Measurements from ENCODE around the gene SLC12A8. TPM values are rescaled to one million over a fixed set of nuclear protein-coding genes. Genes with fewer than 3 reads are reported as not detected.

Gene SLC12A8
- total and polyA plus RNA-seq, 2 donors (not counting 1 experiment from before 2014, with no cell fraction given) = 15.1 to 19.5 TPM

DNA sequence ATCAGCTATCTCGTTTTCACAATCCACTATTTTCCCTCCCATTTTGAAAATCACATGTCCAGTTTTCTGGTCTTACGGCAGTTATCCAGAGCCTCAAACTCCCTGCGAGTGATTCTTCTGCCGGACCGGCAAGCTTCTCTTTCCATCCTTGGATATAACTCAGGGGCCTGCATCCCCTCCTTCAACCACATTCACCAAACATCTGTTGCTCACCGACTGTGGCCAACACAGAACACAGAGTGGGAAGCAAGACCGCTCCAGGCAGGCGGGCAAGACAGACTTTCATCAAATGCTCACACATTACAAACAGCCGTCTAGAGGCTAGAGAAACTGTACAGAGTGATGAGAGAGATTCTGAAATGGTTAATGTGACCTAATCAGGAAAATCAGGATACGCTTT is 7.6 kb upstream of the SLC12A8 start:
- H3K9me3 ChIP-seq (ENCODE audit: control insufficient read depth, insufficient read depth, low read depth, low read length) = no peaks in the 10 kb centered on the region
- no peak overlapping the region for H2AFZ ChIP-seq (ENCODE audit: low read length)
- no peak for DNase-seq (ENCODE audit: low read depth in 2 of 2)
- TF ChIP-seq, protein P1, sequence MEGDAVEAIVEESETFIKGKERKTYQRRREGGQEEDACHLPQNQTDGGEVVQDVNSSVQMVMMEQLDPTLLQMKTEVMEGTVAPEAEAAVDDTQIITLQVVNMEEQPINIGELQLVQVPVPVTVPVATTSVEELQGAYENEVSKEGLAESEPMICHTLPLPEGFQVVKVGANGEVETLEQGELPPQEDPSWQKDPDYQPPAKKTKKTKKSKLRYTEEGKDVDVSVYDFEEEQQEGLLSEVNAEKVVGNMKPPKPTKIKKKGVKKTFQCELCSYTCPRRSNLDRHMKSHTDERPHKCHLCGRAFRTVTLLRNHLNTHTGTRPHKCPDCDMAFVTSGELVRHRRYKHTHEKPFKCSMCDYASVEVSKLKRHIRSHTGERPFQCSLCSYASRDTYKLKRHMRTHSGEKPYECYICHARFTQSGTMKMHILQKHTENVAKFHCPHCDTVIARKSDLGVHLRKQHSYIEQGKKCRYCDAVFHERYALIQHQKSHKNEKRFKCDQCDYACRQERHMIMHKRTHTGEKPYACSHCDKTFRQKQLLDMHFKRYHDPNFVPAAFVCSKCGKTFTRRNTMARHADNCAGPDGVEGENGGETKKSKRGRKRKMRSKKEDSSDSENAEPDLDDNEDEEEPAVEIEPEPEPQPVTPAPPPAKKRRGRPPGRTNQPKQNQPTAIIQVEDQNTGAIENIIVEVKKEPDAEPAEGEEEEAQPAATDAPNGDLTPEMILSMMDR (conservative IDR thresholded peaks at IDR 0.05 in 1 of 2, IDR thresholded peaks at IDR 0.05 in 1 of 2; ENCODE audit: low read depth in 1 of 2, low read length in 2 of 2) = no peak
- TF ChIP-seq EZH2 (IDR thresholded peaks at IDR 0.05; ENCODE audit: low read length, missing control alignments) = no peak
- H3K4me3 ChIP-seq (replicated peaks in 1 of 4; ENCODE audit: control extremely low read depth in 1 of 4, insufficient read depth in 1 of 4, low read depth in 3 of 4, low read length in 4 of 4) = no peak overlapping the region
- no peaks in the 10 kb centered on the region for H4K20me1 ChIP-seq (ENCODE audit: control insufficient read depth, extremely low read depth, insufficient read depth, low read length)
- H3K4me1 ChIP-seq (ENCODE audit: control insufficient read depth, extremely low read depth, insufficient read depth, low read length) = no peaks in the 10 kb centered on the region
- no peak overlapping the region for H3K27ac ChIP-seq (ENCODE audit: insufficient read depth, low read length)
- H3K27me3 ChIP-seq (ENCODE audit: control insufficient read depth, insufficient read depth, low read length) = no peaks in the 10 kb centered on the region
- H3K9ac ChIP-seq (ENCODE audit: insufficient read depth, low read length) = no peak overlapping the region
- H3K4me2 ChIP-seq (ENCODE audit: extremely low read depth, insufficient read depth, low read length) = no peak overlapping the region
- no peaks in the 10 kb centered on the region for H3K36me3 ChIP-seq (ENCODE audit: control insufficient read depth, insufficient read depth, low read length)
- no peaks in the 10 kb centered on the region for H3K79me2 ChIP-seq (ENCODE audit: control insufficient read depth, insufficient read depth, low read length)

DNA sequence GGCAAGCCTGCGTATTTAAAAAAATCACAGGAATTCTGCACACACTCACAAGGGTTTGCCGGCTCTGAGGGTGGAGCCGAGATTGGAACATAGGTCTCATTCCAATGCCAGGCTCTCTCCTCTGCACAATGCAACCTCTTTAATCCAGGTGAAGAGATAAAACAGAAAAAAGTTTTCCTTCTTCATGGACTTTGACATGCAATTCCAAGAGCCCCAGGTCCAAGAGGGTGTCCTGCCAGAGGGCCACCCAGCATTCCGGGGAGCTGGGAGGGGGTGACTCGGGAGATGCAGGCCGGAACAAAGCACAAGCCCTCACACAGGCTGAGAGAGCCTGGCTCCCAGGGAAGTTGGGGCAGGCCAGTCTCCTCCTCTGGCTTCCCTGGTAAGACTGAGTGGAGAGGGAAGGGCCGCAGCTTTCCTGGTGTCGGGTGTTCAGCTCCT is 6.7 kb upstream of the SLC12A8 start:
- Histone ChIP-seq H3K36me3 (ENCODE audit: control insufficient read depth, insufficient read depth, low read length) (no peaks in the 10 kb centered on the region), H3K9ac (ENCODE audit: insufficient read depth, low read length) (no peak overlapping the region), H3K9me3 (ENCODE audit: control insufficient read depth, insufficient read depth, low read depth, low read length) (no peaks in the 10 kb centered on the region), H3K79me2 (ENCODE audit: control insufficient read depth, insufficient read depth, low read length) (no peaks in the 10 kb centered on the region), H3K4me1 (ENCODE audit: control insufficient read depth, extremely low read depth, insufficient read depth, low read length) (no peaks in the 10 kb centered on the region), H2AFZ (ENCODE audit: low read length) (no peak overlapping the region), H4K20me1 (ENCODE audit: control insufficient read depth, extremely low read depth, insufficient read depth, low read length) (no peaks in the 10 kb centered on the region), H3K4me2 (ENCODE audit: extremely low read depth, insufficient read depth, low read length) (no peak overlapping the region), H3K27me3 (ENCODE audit: control insufficient read depth, insufficient read depth, low read length) (no peaks in the 10 kb centered on the region), H3K27ac (ENCODE audit: insufficient read depth, low read length) (no peak overlapping the region), H3K4me3 (replicated peaks in 1 of 4; ENCODE audit: control extremely low read depth in 1 of 4, insufficient read depth in 1 of 4, low read depth in 3 of 4, low read length in 4 of 4) (no peak overlapping the region)
- no peak for DNase-seq (ENCODE audit: low read depth in 2 of 2)
- no peak for TF ChIP-seq EZH2 (IDR thresholded peaks at IDR 0.05; ENCODE audit: low read length, missing control alignments)
- TF ChIP-seq, protein P1 (conservative IDR thresholded peaks at IDR 0.05 in 1 of 2, IDR thresholded peaks at IDR 0.05 in 1 of 2; ENCODE audit: low read depth in 1 of 2, low read length in 2 of 2) = no peak

DNA sequence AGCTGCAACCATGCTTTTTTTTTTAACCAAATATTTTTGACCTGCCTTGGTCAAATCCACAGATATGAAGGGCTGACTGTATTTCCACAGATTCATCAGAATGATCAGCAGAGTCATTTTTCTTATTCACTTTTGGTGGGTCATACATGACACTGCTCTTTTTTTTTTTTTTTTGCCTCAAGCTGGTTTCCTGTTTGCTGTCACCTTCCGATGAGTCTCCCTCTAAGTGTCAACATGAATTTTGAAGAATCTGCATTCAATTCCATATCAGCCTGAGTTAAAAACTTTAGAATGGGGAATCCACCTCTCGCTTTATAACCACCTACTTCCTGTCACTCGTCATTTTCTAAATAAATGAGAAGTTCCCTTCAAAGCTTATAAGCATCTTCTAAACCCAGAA is 2.2 kb upstream of the SLC12A8 start:
- no peak for TF ChIP-seq EZH2 (IDR thresholded peaks at IDR 0.05; ENCODE audit: low read length, missing control alignments)
- TF ChIP-seq, protein P1 (conservative IDR thresholded peaks at IDR 0.05 in 1 of 2, IDR thresholded peaks at IDR 0.05 in 1 of 2; ENCODE audit: low read depth in 1 of 2, low read length in 2 of 2) = no peak
- H3K27ac ChIP-seq (ENCODE audit: insufficient read depth, low read length) = no peak overlapping the region
- H3K9me3 ChIP-seq (ENCODE audit: control insufficient read depth, insufficient read depth, low read depth, low read length) = no peaks in the 10 kb centered on the region
- no peak overlapping the region for H3K4me3 ChIP-seq (replicated peaks in 1 of 4; ENCODE audit: control extremely low read depth in 1 of 4, insufficient read depth in 1 of 4, low read depth in 3 of 4, low read length in 4 of 4)
- no peaks in the 10 kb centered on the region for H4K20me1 ChIP-seq (ENCODE audit: control insufficient read depth, extremely low read depth, insufficient read depth, low read length)
- DNase-seq (ENCODE audit: low read depth in 2 of 2) = no peak
- H3K36me3 ChIP-seq (ENCODE audit: control insufficient read depth, insufficient read depth, low read length) = no peaks in the 10 kb centered on the region
- H2AFZ ChIP-seq (ENCODE audit: low read length) = no peak overlapping the region
- no peak overlapping the region for H3K4me2 ChIP-seq (ENCODE audit: extremely low read depth, insufficient read depth, low read length)
- H3K9ac ChIP-seq (ENCODE audit: insufficient read depth, low read length) = no peak overlapping the region
- H3K4me1 ChIP-seq (ENCODE audit: control insufficient read depth, extremely low read depth, insufficient read depth, low read length) = peaks cover 6% of the 10 kb centered on the region
- H3K27me3 ChIP-seq (ENCODE audit: control insufficient read depth, insufficient read depth, low read length) = peaks cover 9% of the 10 kb centered on the region
- no peaks in the 10 kb centered on the region for H3K79me2 ChIP-seq (ENCODE audit: control insufficient read depth, insufficient read depth, low read length)
